Measurements from ENCODE around the gene MELTF. TPM values are rescaled to one million over a fixed set of nuclear protein-coding genes. Genes with fewer than 3 reads are reported as not detected.

The MELTF gene
- total RNA-seq, 6 experiments from 2014 or later = 1.1 to 3.8 (median 2.5) TPM

DNA sequence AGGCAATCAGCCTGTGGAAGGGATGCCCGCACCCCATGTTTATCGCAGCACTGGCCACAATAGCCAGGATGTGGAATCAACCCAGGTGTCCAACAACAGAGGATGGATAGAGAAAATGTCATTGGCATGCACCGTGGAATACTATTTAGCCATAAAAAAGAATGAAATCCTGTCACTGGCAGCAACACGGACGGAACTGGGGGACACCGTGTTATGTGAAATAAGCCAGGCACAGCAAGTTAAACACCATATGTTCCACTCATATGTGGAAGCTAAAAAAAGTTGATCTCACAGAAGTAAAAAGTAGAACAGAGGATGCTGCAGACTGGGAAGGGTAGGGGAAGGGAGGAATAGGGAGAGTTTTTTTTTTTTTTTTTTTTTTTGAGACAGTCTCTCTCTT, 15.6 kb downstream of the MELTF start:
- Mint-ChIP-seq H3K4me3 (no peak overlapping the region), H3K27me3 (ENCODE audit: insufficient read depth) (peaks cover 17% of the 10 kb centered on the region), H3K4me1 (ENCODE audit: low read depth) (no peaks in the 10 kb centered on the region), H3K36me3 (ENCODE audit: low read depth) (no peaks in the 10 kb centered on the region), H3K9me3 (no peaks in the 10 kb centered on the region), H3K27ac (no peak overlapping the region)
- TF ChIP-seq, protein P1, sequence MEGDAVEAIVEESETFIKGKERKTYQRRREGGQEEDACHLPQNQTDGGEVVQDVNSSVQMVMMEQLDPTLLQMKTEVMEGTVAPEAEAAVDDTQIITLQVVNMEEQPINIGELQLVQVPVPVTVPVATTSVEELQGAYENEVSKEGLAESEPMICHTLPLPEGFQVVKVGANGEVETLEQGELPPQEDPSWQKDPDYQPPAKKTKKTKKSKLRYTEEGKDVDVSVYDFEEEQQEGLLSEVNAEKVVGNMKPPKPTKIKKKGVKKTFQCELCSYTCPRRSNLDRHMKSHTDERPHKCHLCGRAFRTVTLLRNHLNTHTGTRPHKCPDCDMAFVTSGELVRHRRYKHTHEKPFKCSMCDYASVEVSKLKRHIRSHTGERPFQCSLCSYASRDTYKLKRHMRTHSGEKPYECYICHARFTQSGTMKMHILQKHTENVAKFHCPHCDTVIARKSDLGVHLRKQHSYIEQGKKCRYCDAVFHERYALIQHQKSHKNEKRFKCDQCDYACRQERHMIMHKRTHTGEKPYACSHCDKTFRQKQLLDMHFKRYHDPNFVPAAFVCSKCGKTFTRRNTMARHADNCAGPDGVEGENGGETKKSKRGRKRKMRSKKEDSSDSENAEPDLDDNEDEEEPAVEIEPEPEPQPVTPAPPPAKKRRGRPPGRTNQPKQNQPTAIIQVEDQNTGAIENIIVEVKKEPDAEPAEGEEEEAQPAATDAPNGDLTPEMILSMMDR (IDR thresholded peaks at IDR 0.05) = no peak
- no peak for DNase-seq

- no peaks in the 10 kb centered on the region for H3K36me3 Mint-ChIP-seq (ENCODE audit: low read depth)
- H3K27me3 Mint-ChIP-seq (ENCODE audit: insufficient read depth) = peaks cover 17% of the 10 kb centered on the region
- DNase-seq = no peak
- TF ChIP-seq, protein P1 (IDR thresholded peaks at IDR 0.05) = no peak
- no peaks in the 10 kb centered on the region for H3K9me3 Mint-ChIP-seq
- no peaks in the 10 kb centered on the region for H3K4me1 Mint-ChIP-seq (ENCODE audit: low read depth)
- no peak overlapping the region for H3K4me3 Mint-ChIP-seq
- no peak overlapping the region for H3K27ac Mint-ChIP-seq
Measured at GRCh38 chr3:197012540-197012883, 17.1 kb downstream of the MELTF start.

DNA sequence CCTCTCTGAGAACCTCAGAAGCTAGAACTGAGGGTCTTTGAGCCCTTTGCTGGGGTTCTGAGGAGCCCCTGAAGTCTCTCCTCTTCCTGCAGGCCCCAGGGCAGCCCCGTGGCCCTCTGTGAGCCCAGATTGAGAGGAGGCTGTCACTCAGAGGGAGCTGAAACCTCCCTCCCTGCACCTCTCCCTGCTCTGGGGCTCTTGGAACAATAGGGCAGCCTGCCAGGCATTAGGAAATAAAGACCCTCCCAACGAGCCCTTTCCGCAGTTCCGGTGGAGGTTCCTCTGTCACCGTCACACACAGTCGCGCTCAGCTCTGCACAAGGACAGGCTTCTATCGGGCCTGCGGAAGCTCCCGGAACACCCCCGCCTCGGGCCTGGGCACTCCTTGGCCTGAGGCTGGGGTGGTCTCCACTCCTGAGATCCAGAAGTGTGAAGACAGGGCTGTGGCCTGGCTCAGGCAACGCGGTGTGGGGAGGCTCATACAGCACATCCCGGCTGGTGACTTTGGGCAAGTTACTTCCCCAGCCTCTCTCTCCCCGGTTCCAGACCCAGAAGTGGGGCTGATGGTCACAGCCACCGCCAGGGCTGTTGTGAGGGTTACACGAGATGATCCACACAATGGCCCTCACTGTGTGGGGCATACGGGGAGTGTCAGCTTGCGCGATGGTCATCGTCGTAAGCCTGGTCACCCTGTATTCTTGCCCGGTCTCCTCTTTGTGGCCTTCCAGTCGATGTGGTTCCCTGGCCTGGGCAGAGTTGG, 17.7 kb downstream of the MELTF start:
- no peaks in the 10 kb centered on the region for H3K9me3 Mint-ChIP-seq
- no peak overlapping the region for H3K4me3 Mint-ChIP-seq
- no peak overlapping the region for H3K27ac Mint-ChIP-seq
- TF ChIP-seq, protein P1 (IDR thresholded peaks at IDR 0.05) = no peak
- DNase-seq = no peak
- peaks cover 17% of the 10 kb centered on the region for H3K27me3 Mint-ChIP-seq (ENCODE audit: insufficient read depth)
- H3K4me1 Mint-ChIP-seq (ENCODE audit: low read depth) = no peaks in the 10 kb centered on the region
- H3K36me3 Mint-ChIP-seq (ENCODE audit: low read depth) = no peaks in the 10 kb centered on the region

DNA sequence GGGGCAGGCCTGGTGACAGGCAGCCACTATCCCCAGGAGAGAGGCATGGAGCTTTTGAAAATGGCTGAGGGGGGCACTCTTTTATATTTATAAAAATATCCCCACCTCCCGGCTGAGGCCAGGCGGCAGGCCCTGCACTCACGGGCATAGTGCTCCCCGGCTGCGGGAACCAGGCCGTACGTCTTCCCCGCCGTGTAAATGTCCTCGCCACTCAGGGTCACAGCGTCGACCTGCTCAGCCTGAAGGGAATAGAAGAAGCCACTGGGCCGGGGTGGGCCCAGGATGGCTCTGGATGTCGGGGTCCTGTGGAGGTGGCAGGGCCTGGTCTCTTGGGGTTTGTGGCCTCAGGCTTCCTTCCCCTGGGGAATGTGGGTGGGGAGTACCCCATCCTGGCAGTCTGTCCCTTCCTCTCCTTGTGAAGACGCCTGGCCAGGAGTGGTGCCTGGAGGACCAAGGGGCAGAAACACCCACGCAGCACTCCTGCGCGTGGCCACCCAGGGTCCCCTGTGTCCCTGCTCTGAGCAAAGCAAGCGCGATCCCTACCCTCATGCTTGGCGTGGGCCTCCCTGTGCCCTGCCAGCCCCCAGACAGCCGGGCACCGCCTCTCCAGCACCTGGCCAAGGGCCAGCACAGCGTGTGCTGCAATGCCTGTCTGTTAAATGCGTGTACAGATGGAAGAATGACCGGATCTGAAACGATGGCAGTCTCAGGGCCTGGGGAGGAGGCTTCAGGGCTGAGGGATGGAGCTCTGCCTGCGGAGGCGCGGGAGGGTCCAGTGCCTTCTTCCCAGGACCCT, 18.9 kb downstream of the MELTF start:
- no peak overlapping the region for H3K4me3 Mint-ChIP-seq
- no peaks in the 10 kb centered on the region for H3K9me3 Mint-ChIP-seq
- TF ChIP-seq, protein P1 (IDR thresholded peaks at IDR 0.05) = no peak
- H3K36me3 Mint-ChIP-seq (ENCODE audit: low read depth) = no peaks in the 10 kb centered on the region
- DNase-seq = no peak
- peaks cover 17% of the 10 kb centered on the region for H3K27me3 Mint-ChIP-seq (ENCODE audit: insufficient read depth)
- H3K27ac Mint-ChIP-seq = no peak overlapping the region
- H3K4me1 Mint-ChIP-seq (ENCODE audit: low read depth) = no peaks in the 10 kb centered on the region

GRCh38 chr3:197009532-197010019, 20.0 kb downstream of the MELTF start:
- Mint-ChIP-seq H3K27ac (no peak overlapping the region), H3K4me3 (no peak overlapping the region), H3K4me1 (ENCODE audit: low read depth) (no peaks in the 10 kb centered on the region), H3K36me3 (ENCODE audit: low read depth) (no peaks in the 10 kb centered on the region), H3K9me3 (no peaks in the 10 kb centered on the region), H3K27me3 (ENCODE audit: insufficient read depth) (peaks cover 15% of the 10 kb centered on the region)
- TF ChIP-seq, protein P1 (IDR thresholded peaks at IDR 0.05) = no peak
- no peak for DNase-seq
